ENCODE data around the gene HNMT.

The HNMT gene

DNA sequence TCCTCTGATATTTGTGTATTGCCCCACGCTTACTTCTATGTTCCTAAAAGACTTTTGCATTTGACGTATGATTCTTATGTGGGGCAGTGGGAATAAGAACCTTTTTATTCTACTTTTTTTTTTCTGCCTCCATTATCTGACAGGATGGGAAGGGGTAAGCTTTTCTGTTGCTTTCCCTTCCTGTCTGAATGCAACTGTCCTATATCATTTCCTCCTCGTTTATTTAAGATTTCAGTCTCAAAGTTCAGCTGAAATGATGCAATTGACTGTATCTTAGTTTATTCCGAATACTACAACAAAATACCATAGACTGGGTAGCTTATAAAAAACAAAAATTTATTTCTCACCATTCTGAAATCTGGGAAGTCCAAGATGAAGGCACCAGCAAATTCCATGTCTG, 24.1 kb upstream of the HNMT start:
- TF ChIP-seq, protein P1, sequence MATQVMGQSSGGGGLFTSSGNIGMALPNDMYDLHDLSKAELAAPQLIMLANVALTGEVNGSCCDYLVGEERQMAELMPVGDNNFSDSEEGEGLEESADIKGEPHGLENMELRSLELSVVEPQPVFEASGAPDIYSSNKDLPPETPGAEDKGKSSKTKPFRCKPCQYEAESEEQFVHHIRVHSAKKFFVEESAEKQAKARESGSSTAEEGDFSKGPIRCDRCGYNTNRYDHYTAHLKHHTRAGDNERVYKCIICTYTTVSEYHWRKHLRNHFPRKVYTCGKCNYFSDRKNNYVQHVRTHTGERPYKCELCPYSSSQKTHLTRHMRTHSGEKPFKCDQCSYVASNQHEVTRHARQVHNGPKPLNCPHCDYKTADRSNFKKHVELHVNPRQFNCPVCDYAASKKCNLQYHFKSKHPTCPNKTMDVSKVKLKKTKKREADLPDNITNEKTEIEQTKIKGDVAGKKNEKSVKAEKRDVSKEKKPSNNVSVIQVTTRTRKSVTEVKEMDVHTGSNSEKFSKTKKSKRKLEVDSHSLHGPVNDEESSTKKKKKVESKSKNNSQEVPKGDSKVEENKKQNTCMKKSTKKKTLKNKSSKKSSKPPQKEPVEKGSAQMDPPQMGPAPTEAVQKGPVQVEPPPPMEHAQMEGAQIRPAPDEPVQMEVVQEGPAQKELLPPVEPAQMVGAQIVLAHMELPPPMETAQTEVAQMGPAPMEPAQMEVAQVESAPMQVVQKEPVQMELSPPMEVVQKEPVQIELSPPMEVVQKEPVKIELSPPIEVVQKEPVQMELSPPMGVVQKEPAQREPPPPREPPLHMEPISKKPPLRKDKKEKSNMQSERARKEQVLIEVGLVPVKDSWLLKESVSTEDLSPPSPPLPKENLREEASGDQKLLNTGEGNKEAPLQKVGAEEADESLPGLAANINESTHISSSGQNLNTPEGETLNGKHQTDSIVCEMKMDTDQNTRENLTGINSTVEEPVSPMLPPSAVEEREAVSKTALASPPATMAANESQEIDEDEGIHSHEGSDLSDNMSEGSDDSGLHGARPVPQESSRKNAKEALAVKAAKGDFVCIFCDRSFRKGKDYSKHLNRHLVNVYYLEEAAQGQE (IDR thresholded peaks at IDR 0.05; ENCODE audit: insufficient read depth in 1 of 2, low read depth in 2 of 2, low read length in 2 of 2) = no peak
- TF ChIP-seq TAF1 (IDR thresholded peaks at IDR 0.05; ENCODE audit: borderline replicate concordance, insufficient read depth, low read length) = no peak
- TF ChIP-seq FOXP2 (optimal IDR thresholded peaks at IDR 0.05; ENCODE audit: borderline replicate concordance, extremely low read depth, extremely low read length, insufficient read depth) = no peak
- TF ChIP-seq POLR2AphosphoS5 (IDR thresholded peaks at IDR 0.05; ENCODE audit: low read depth, low read length) = no peak
- TF ChIP-seq SIN3A (IDR thresholded peaks at IDR 0.05; ENCODE audit: borderline replicate concordance, insufficient read depth, low read length) = no peak

DNA sequence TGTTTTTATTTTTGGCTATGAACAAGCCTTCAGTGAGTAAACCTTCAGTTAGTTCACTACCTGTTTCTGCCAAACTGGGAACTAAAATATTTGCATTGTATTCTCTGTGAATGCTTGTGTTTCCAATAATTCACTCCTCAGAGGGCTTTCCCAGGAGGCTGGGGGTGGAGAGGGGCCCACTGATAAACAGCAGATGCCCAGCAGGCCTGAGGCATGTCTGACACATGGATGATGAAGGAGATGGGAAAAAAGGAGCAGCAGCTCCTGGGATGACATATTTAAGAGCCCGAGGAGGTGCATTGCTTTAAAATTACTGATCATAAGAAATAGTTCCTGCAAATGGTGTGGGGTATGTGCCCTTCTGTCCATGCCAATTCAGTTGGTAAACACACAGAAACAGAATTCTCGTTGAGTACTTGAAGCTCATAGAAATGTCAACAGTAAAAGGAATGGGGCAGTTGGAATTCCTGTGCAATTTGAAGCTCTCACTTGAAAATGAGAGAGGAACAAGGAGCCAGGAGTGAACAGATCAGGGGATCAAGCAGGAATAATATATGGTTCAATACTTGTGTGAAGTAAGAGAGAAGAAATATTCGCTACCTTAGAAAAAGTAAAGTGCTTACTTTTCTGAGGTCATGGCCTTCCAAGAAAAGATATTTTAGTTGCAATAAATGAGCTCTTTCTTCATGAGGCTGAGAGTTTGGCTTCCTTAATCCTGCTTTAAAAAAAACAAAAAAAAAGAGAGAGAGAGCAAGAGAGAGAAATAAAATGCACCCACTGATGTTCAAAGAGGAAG, 22.0 kb upstream of the HNMT start:
- TF ChIP-seq SIN3A (IDR thresholded peaks at IDR 0.05; ENCODE audit: borderline replicate concordance, insufficient read depth, low read length) (no peak), TAF1 (IDR thresholded peaks at IDR 0.05; ENCODE audit: borderline replicate concordance, insufficient read depth, low read length) (no peak), FOXP2 (optimal IDR thresholded peaks at IDR 0.05; ENCODE audit: borderline replicate concordance, extremely low read depth, extremely low read length, insufficient read depth) (no peak), POLR2AphosphoS5 (IDR thresholded peaks at IDR 0.05; ENCODE audit: low read depth, low read length) (no peak)
- TF ChIP-seq, protein P1 (IDR thresholded peaks at IDR 0.05; ENCODE audit: insufficient read depth in 1 of 2, low read depth in 2 of 2, low read length in 2 of 2) = no peak

DNA sequence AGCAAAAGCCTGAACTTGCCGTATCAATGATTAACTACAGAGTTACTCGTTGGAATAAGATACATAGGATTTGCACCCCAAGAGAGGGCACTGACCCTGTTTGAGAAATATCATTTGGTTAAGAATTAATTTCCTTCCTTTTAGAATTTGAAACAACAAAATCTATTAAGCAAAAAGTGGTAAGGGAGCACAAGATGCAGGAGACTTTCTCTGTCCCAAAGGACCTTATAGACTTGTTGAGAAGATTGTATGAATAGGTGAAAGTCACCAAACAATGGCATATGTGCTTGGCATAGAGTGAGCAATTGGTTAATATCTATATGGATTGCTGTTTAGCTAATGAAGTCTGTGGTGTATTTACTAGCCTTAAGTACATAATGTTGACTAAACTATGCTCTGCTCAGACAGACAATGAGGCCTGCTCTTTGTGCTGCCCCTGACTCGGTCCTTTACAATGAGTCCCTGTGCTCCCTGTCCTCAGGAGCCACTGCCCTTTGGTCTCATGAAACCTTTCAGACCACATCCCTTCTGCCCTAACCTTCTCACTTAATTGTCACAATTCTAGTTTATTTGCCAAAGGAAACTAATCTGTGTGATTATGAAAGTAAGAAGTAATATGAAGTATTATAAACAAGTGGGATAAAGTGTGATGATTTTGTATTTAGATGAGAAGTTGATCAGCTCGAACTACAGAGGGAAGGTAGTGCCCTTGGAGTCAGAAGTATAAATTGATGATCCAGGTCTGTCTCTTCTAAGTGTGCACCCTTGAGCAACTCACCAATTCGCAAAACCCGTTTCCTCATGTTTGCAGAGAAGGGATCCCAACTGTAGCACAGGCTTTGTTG, 21.2 kb upstream of the HNMT start:
- TF ChIP-seq TAF1 (IDR thresholded peaks at IDR 0.05; ENCODE audit: borderline replicate concordance, insufficient read depth, low read length) (no peak), FOXP2 (optimal IDR thresholded peaks at IDR 0.05; ENCODE audit: borderline replicate concordance, extremely low read depth, extremely low read length, insufficient read depth) (no peak), SIN3A (IDR thresholded peaks at IDR 0.05; ENCODE audit: borderline replicate concordance, insufficient read depth, low read length) (no peak), POLR2AphosphoS5 (IDR thresholded peaks at IDR 0.05; ENCODE audit: low read depth, low read length) (no peak)
- TF ChIP-seq, protein P1 (IDR thresholded peaks at IDR 0.05; ENCODE audit: insufficient read depth in 1 of 2, low read depth in 2 of 2, low read length in 2 of 2) = no peak

DNA sequence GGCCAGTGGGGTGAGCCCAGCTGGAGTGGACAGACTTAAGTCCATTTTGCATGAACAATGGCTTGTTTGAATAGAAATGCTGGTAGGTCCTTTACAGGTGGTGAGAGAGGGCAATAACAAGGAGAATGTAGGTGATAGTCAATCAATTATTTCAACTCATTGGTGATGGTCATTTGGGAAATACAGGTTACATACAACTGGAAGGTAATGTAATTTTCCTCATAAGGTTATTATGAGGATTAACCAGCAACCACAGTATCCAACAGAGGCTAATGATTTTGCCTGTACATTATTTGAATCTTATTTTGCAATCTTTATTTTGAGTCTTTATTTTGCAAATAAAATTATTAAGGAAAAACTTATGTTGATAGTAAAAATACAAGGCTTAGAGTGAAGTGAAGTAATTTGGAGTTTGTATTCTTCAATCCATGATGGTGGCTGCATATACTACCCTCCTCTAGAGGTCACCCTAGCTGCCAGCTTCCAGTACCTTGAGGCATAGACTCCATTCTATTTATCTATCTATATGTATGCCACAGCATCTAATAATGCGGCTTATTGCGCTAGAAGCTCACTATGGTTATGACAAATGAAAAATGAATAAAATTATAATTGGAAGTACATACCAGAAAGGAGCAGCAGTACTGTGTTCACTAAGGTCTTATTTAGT, 20.5 kb upstream of the HNMT start:
- no peak for TF ChIP-seq TAF1 (IDR thresholded peaks at IDR 0.05; ENCODE audit: borderline replicate concordance, insufficient read depth, low read length)
- TF ChIP-seq FOXP2 (optimal IDR thresholded peaks at IDR 0.05; ENCODE audit: borderline replicate concordance, extremely low read depth, extremely low read length, insufficient read depth) = no peak
- TF ChIP-seq, protein P1 (IDR thresholded peaks at IDR 0.05; ENCODE audit: insufficient read depth in 1 of 2, low read depth in 2 of 2, low read length in 2 of 2) = no peak
- no peak for TF ChIP-seq SIN3A (IDR thresholded peaks at IDR 0.05; ENCODE audit: borderline replicate concordance, insufficient read depth, low read length)
- no peak for TF ChIP-seq POLR2AphosphoS5 (IDR thresholded peaks at IDR 0.05; ENCODE audit: low read depth, low read length)
